ENCODE results near the gene EMILIN2.

Gene EMILIN2

DNA sequence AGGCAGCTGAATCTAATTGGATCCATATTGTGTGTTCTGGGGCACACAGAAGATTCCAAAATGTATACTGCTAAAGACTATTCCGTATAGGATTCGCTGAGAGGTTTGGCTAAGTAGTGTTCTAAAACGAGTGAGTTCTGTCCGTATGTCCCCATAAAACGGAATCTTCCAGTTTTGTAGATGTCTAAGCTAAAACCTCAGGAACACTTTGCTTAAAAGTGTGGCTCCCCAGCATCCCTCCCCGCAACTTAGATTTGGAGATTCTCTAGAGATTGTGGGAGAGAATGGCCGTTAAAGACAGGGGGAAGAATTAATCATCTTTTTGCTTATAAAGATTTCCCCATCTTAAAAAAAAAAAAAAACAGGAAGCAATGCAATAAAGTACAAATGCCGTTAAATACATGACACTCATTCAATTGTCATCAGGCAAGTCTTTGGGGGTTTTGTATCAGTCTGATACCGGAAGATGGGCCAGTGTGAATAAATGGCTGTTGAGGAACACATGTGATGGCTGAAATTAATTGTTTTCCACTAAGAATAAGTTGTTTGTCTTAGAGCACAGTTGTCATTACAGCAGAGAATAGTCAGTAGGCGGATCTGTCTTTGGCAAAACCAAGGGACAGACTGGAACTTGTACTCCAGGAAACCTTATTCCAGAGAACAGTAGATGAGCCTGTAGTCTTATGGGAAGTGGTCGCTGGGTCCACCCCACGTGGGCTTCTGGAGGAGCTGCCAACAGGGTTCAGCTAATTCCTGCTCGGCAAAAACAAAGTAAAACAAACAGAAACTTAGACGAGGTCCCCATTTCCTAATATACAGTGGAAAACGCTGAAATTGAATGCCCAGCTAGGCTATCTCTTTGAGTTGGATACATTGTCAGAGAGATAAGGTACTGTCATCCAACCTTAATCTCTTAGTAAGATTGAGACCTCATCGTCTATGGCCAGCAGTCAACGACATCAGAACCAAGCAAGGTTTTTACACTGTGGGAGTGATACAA lies 1.7 kb downstream of the EMILIN2 start:
- no peak overlapping the region for H3K27ac ChIP-seq (ENCODE audit: extremely low read depth, low read depth, low read length)
- no peak overlapping the region for H3K4me3 ChIP-seq (ENCODE audit: low read depth, low read length)
- peaks cover 4% of the 10 kb centered on the region; the same call in 1 of the 2 replicates for H3K4me1 ChIP-seq (ENCODE audit: control insufficient read depth, insufficient read depth, low read length)
- no peaks in the 10 kb centered on the region for H3K9me3 ChIP-seq (ENCODE audit: control insufficient read depth, insufficient read depth, low read depth, low read length)
- TF ChIP-seq, protein P1, sequence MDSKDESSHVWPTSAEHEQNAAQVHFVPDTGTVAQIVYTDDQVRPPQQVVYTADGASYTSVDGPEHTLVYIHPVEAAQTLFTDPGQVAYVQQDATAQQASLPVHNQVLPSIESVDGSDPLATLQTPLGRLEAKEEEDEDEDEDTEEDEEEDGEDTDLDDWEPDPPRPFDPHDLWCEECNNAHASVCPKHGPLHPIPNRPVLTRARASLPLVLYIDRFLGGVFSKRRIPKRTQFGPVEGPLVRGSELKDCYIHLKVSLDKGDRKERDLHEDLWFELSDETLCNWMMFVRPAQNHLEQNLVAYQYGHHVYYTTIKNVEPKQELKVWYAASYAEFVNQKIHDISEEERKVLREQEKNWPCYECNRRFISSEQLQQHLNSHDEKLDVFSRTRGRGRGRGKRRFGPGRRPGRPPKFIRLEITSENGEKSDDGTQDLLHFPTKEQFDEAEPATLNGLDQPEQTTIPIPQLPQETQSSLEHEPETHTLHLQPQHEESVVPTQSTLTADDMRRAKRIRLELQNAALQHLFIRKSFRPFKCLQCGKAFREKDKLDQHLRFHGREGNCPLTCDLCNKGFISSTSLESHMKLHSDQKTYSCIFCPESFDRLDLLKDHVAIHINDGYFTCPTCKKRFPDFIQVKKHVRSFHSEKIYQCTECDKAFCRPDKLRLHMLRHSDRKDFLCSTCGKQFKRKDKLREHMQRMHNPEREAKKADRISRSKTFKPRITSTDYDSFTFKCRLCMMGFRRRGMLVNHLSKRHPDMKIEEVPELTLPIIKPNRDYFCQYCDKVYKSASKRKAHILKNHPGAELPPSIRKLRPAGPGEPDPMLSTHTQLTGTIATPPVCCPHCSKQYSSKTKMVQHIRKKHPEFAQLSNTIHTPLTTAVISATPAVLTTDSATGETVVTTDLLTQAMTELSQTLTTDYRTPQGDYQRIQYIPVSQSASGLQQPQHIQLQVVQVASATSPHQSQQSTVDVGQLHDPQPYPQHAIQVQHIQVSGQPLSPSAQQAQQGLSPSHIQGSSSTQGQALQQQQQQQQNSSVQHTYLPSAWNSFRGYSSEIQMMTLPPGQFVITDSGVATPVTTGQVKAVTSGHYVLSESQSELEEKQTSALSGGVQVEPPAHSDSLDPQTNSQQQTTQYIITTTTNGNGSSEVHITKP (tag by site-specific recombination; IDR thresholded peaks at IDR 0.05), result peak; percentile 63
- no peak for TF ChIP-seq ZBTB21 (tag by site-specific recombination; IDR thresholded peaks at IDR 0.05)
- no peak for TF ChIP-seq SCRT1 (tag by site-specific recombination; IDR thresholded peaks at IDR 0.05; ENCODE audit: borderline replicate concordance)
- no peak for TF ChIP-seq SETDB1 (IDR thresholded peaks at IDR 0.05; ENCODE audit: insufficient read length, low read length)
- no peak for TF ChIP-seq ZNF623 (tag by site-specific recombination; IDR thresholded peaks at IDR 0.05)
- no peak for TF ChIP-seq SCRT2 (tag by site-specific recombination; IDR thresholded peaks at IDR 0.05)
- no peak for TF ChIP-seq ZNF10 (tag by site-specific recombination; IDR thresholded peaks at IDR 0.05)
- TF ChIP-seq ZNF660 (tag by site-specific recombination; IDR thresholded peaks at IDR 0.05), result no peak
- TF ChIP-seq, protein P2, sequence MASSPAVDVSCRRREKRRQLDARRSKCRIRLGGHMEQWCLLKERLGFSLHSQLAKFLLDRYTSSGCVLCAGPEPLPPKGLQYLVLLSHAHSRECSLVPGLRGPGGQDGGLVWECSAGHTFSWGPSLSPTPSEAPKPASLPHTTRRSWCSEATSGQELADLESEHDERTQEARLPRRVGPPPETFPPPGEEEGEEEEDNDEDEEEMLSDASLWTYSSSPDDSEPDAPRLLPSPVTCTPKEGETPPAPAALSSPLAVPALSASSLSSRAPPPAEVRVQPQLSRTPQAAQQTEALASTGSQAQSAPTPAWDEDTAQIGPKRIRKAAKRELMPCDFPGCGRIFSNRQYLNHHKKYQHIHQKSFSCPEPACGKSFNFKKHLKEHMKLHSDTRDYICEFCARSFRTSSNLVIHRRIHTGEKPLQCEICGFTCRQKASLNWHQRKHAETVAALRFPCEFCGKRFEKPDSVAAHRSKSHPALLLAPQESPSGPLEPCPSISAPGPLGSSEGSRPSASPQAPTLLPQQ (tag by site-specific recombination; IDR thresholded peaks at IDR 0.05), result 0 out of 2 replicates have a peak, but pooled peaks have one; percentile 18
- no peaks in the 10 kb centered on the region for H3K36me3 ChIP-seq (ENCODE audit: control insufficient read depth in 2 of 2, insufficient read depth in 1 of 2, low read length in 2 of 2)
- ChIA-PET POLR2A (no interaction called here), CTCF (interaction anchor here (0.7 to 1.0 kb wide), 3 partner anchors 27 to 1493 kb away, joined by 3 to 4 read pairs (median 3); no protein-coding TSS in a partner anchor)

DNA sequence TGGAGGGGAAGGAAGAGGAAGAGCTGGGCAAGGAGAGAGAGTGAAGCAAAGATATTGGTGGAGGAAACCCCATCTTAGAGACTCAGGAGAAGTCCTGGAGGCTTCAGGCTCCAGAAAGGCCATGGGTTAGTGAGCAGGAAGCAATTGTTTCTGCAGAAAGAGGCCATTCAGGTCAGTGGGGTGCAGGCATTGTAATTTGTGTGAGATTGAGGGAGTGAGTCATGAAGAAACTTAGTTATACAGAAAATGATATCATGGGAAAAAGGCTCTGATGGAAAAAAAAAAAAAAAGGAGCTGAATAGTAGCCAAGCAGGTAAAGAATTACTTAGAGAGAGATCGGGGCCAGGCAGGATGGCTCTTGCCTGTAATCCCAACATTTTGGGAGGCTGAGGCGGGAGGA lies 4.0 kb downstream of the EMILIN2 start:
- Histone ChIP-seq H3K9me3 (ENCODE audit: control insufficient read depth, insufficient read depth, low read depth, low read length) (no peaks in the 10 kb centered on the region), H3K27ac (ENCODE audit: extremely low read depth, low read depth, low read length) (no peak overlapping the region), H3K4me3 (ENCODE audit: low read depth, low read length) (no peak overlapping the region), H3K36me3 (ENCODE audit: control insufficient read depth in 2 of 2, insufficient read depth in 1 of 2, low read length in 2 of 2) (no peaks in the 10 kb centered on the region), H3K4me1 (ENCODE audit: control insufficient read depth, insufficient read depth, low read length) (peaks cover 4% of the 10 kb centered on the region; the same call in 1 of the 2 replicates)
- ChIA-PET POLR2A (interaction anchor here (0.6 kb wide), 1 partner anchor 214 kb away, joined by 3 read pairs; no protein-coding TSS in a partner anchor), CTCF (no interaction called here)
- TF ChIP-seq ZNF777 (tag by site-specific recombination; IDR thresholded peaks at IDR 0.05; ENCODE audit: borderline replicate concordance) (no peak), ZFP69B (tag by site-specific recombination; IDR thresholded peaks at IDR 0.05) (no peak), KLF16 (tag by site-specific recombination; IDR thresholded peaks at IDR 0.05) (no peak), ZBTB8A (tag by site-specific recombination; IDR thresholded peaks at IDR 0.05) (no peak), ZNF394 (tag by site-specific recombination; IDR thresholded peaks at IDR 0.05; ENCODE audit: borderline replicate concordance) (no peak), INSM2 (tag by site-specific recombination; IDR thresholded peaks at IDR 0.05) (no peak), ZNF184 (tag by site-specific recombination; IDR thresholded peaks at IDR 0.05) (no peak), ZBTB20 (tag by site-specific recombination; IDR thresholded peaks at IDR 0.05) (no peak)
- TF ChIP-seq, protein P3, sequence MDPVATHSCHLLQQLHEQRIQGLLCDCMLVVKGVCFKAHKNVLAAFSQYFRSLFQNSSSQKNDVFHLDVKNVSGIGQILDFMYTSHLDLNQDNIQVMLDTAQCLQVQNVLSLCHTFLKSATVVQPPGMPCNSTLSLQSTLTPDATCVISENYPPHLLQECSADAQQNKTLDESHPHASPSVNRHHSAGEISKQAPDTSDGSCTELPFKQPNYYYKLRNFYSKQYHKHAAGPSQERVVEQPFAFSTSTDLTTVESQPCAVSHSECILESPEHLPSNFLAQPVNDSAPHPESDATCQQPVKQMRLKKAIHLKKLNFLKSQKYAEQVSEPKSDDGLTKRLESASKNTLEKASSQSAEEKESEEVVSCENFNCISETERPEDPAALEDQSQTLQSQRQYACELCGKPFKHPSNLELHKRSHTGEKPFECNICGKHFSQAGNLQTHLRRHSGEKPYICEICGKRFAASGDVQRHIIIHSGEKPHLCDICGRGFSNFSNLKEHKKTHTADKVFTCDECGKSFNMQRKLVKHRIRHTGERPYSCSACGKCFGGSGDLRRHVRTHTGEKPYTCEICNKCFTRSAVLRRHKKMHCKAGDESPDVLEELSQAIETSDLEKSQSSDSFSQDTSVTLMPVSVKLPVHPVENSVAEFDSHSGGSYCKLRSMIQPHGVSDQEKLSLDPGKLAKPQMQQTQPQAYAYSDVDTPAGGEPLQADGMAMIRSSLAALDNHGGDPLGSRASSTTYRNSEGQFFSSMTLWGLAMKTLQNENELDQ (tag by site-specific recombination; IDR thresholded peaks at IDR 0.05; ENCODE audit: low read depth), result no peak
- TF ChIP-seq, protein P4, sequence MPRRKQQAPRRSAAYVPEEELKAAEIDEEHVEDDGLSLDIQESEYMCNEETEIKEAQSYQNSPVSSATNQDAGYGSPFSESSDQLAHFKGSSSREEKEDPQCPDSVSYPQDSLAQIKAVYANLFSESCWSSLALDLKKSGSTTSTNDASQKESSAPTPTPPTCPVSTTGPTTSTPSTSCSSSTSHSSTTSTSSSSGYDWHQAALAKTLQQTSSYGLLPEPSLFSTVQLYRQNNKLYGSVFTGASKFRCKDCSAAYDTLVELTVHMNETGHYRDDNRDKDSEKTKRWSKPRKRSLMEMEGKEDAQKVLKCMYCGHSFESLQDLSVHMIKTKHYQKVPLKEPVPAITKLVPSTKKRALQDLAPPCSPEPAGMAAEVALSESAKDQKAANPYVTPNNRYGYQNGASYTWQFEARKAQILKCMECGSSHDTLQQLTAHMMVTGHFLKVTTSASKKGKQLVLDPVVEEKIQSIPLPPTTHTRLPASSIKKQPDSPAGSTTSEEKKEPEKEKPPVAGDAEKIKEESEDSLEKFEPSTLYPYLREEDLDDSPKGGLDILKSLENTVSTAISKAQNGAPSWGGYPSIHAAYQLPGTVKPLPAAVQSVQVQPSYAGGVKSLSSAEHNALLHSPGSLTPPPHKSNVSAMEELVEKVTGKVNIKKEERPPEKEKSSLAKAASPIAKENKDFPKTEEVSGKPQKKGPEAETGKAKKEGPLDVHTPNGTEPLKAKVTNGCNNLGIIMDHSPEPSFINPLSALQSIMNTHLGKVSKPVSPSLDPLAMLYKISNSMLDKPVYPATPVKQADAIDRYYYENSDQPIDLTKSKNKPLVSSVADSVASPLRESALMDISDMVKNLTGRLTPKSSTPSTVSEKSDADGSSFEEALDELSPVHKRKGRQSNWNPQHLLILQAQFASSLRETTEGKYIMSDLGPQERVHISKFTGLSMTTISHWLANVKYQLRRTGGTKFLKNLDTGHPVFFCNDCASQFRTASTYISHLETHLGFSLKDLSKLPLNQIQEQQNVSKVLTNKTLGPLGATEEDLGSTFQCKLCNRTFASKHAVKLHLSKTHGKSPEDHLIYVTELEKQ (tag by site-specific recombination; IDR thresholded peaks at IDR 0.05; ENCODE audit: borderline replicate concordance), result no peak

Measured in HEK293 (cell line).